NB4 (cell line): ENCODE data around the gene VIPR2.

ENCODE experiments used
- MYC ChIP-seq: IDR thresholded peaks from 2 replicates; pipeline ENCODE4 v1.6.1; 2011; ENCODE audit warnings: low read depth, low read length
- POLR2A ChIP-seq: IDR thresholded peaks from 2 replicates; pipeline ENCODE4 v1.6.1; 2011; ENCODE audit warnings: mild to moderate bottlenecking; ENCODE audit not compliant: insufficient read length; ENCODE audit errors: extremely low read depth
- TF ChIP-seq, protein P1 (sequence below): IDR thresholded peaks from one replicate; pipeline ENCODE4 v1.5.1; 2012; ENCODE audit warnings: low read depth, low read length
- TF ChIP-seq, protein P2 (sequence below): IDR thresholded peaks from 2 replicates; pipeline ENCODE4 v1.6.1; 2011; ENCODE audit warnings: low read depth, low read length

DNA sequence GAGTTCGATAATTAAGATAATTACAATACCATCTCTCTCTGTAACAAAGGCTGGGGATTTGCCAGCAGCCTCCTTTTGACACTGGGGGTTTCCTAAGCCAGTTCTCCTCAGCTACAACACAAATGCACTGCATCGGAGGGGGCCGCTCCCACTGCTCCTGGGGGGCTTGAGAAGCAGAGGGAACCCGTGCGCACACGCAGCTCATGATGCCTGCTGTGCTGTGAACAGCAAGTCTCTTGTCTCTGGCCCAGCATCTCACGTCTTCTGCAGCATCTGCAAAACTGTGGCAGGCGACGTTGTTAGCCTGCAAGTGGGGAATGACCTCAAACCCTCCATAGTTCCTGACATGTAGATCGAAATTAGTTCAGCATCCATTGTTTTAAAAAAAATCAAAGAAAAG, 5.5 kb downstream of the VIPR2 start:
- TF ChIP-seq, protein P1, sequence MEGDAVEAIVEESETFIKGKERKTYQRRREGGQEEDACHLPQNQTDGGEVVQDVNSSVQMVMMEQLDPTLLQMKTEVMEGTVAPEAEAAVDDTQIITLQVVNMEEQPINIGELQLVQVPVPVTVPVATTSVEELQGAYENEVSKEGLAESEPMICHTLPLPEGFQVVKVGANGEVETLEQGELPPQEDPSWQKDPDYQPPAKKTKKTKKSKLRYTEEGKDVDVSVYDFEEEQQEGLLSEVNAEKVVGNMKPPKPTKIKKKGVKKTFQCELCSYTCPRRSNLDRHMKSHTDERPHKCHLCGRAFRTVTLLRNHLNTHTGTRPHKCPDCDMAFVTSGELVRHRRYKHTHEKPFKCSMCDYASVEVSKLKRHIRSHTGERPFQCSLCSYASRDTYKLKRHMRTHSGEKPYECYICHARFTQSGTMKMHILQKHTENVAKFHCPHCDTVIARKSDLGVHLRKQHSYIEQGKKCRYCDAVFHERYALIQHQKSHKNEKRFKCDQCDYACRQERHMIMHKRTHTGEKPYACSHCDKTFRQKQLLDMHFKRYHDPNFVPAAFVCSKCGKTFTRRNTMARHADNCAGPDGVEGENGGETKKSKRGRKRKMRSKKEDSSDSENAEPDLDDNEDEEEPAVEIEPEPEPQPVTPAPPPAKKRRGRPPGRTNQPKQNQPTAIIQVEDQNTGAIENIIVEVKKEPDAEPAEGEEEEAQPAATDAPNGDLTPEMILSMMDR, result no peak
- no peak for TF ChIP-seq POLR2A
- TF ChIP-seq, protein P2, sequence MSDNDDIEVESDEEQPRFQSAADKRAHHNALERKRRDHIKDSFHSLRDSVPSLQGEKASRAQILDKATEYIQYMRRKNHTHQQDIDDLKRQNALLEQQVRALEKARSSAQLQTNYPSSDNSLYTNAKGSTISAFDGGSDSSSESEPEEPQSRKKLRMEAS, result no peak
- TF ChIP-seq MYC, result no peak
